NCI-H2196 (cell line): Measurements from ENCODE around the gene KRTAP12-4.
"Not testable (repeated sequence)": the region's sequence is repeated elsewhere in the genome, so short reads cannot be mapped to it uniquely, and the experiment has no call there.

Source experiments
- DNase-seq: peaks from one replicate; lab custom pipeline; 2025; ENCODE audit not compliant: unreplicated experiment; lab: John Stamatoyannopoulos, UW

Gene KRTAP12-4

GRCh38 chr21:44637018-44637850, 17.2 kb downstream of the KRTAP12-4 start, which contains the start of gene KRTAP10-10:
Gene KRTAP10-10 (plus strand): TSS chr21:44637356. CDS start chr21:44637418, 62 bp downstream.
- no peak for DNase-seq

GRCh38 chr21:44636209-44637017, 18.0 kb downstream of the KRTAP12-4 start:
- no peak for DNase-seq

GRCh38 chr21:44632067-44632466, 22.4 kb downstream of the KRTAP12-4 start:
- DNase-seq: no peak

- DNase-seq: no peak
Measured at GRCh38 chr21:44630440-44630839, 24.0 kb downstream of the KRTAP12-4 start.

GRCh38 chr21:44628707-44629391, 25.6 kb downstream of the KRTAP12-4 start:
- no peak for DNase-seq

- not testable (repeated sequence) for DNase-seq
Measured at GRCh38 chr21:44627831-44628233, 26.6 kb downstream of the KRTAP12-4 start.

GRCh38 chr21:44627181-44627822, 27.2 kb downstream of the KRTAP12-4 start:
- not testable (repeated sequence) for DNase-seq

- no peak for DNase-seq
Measured at GRCh38 chr21:44626673-44627143, 27.8 kb downstream of the KRTAP12-4 start, which contains the start of gene KRTAP10-9. Gene KRTAP10-9 (plus strand): TSS chr21:44627093. CDS start chr21:44627172, 79 bp downstream.

GRCh38 chr21:44626262-44626661, 28.2 kb downstream of the KRTAP12-4 start:
- no peak for DNase-seq

- DNase-seq: no peak
Measured at GRCh38 chr21:44625756-44626155, 28.7 kb downstream of the KRTAP12-4 start.

GRCh38 chr21:44623575-44623974, 30.9 kb downstream of the KRTAP12-4 start:
- no peak for DNase-seq

GRCh38 chr21:44619886-44620285, 34.6 kb downstream of the KRTAP12-4 start:
- no peak for DNase-seq

GRCh38 chr21:44618909-44619308, 35.5 kb downstream of the KRTAP12-4 start:
- DNase-seq: no peak

GRCh38 chr21:44618504-44618903, 36.0 kb downstream of the KRTAP12-4 start:
- DNase-seq: no peak

GRCh38 chr21:44617071-44617501, 37.4 kb downstream of the KRTAP12-4 start:
- DNase-seq: no peak

GRCh38 chr21:44616591-44616926, 37.9 kb downstream of the KRTAP12-4 start:
- DNase-seq: no peak

- DNase-seq: no peak
Measured at GRCh38 chr21:44615911-44616590, 38.4 kb downstream of the KRTAP12-4 start.

GRCh38 chr21:44615466-44615865, 39.0 kb downstream of the KRTAP12-4 start:
- DNase-seq: no peak

GRCh38 chr21:44614961-44615391, 39.5 kb downstream of the KRTAP12-4 start:
- no peak for DNase-seq

- no peak for DNase-seq
Measured at GRCh38 chr21:44614161-44614631, 40.3 kb downstream of the KRTAP12-4 start.
